Activated naive CD4-positive, alpha-beta T cell treated with anti-CD3 and anti-CD28 coated beads, Interleukin-2, amount 50 U/mL, for 72 hours (primary cell): Measurements from ENCODE around the gene ABI1. TPM values are rescaled to one million over a fixed set of nuclear protein-coding genes. Genes with fewer than 3 reads are reported as not detected.
"Not testable (repeated sequence)": the region's sequence is repeated elsewhere in the genome, so short reads cannot be mapped to it uniquely, and the experiment has no call there.

Experiments used
- ATAC-seq, 2 donors: fragments of 150-1000 bp; cut with Tn5 transposase; 2 replicates each; pipeline ENCODE4 v1.10.0; 2021; ENCODE audit warnings: mild to moderate bottlenecking in 2 of 2, moderate library complexity in 2 of 2
- DNase-seq, 2 donors: peaks; one replicate each; pipeline ENCODE4 v3.0.0; 2021 to 2022; ENCODE audit warnings: low spot score in 2 of 2
- H3K27ac Mint-ChIP-seq, 2 donors: one replicate each; pipeline ENCODE4 v1.8.0; 2022; ENCODE audit warnings: mild to moderate bottlenecking in 2 of 2, mixed read lengths in 2 of 2
- H3K36me3 Mint-ChIP-seq, 2 donors: one replicate each; pipeline ENCODE4 v1.8.0; 2022; ENCODE audit warnings: mixed read lengths in 2 of 2
- H3K9me3 Mint-ChIP-seq, 2 donors: one replicate each; pipeline ENCODE4 v1.8.0; 2022; ENCODE audit warnings: mixed read lengths in 2 of 2
- total RNA-seq, 2 donors: library from RNA; stranded (reverse); gene quantifications; one replicate each; pipeline ENCODE4 v1.2.3, GENCODE V29; 2022

ABI1 gene
- 10 to 100 TPM; 38.3 to 51.4 TPM for total RNA-seq

DNA sequence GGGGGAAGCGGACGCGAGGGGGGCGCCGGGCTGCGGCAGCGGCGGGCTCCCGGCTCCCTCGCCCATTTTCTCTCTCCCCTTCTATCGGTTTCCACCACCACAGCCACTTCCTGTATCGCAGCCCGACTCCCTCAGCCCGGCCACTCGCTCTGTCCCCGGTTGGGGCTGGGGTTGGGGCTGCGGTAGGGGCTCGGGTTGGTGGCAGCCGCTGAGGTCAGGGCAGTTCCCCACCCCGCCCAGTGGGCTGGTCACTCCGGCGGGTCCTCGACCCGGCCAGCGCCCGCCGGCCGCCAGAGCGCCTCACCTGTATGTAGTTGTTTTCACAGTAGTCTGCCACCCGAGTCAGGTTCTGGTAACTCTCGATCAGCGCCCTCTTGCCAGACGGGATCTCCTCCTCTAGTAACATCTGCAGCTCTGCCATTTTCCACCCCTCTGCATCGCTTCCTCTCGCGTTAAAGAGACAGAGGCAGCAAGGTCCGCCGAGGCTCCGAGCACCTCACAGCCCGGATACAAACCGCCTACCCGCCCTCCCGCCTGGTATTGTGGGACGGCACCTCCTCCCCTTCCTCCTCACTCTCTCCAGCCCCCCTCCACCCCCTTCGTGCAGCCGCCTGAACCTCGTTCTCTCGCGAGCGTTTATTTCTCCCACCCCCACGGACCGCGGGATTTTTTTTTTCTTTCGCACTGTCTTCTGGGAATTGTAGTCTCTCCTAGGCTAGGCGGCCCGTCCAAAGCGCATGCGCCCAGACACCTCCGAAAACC, at the start of gene ABI1:
TSS of gene ABI1 (minus strand) at position 516 of the 762 bp plus-strand sequence. CDS start at position 421, 95 bp downstream.
- DNase-seq (peak; percentile 97 to 99), ATAC-seq (peak; percentile 86 to 94)
- Mint-ChIP-seq H3K9me3 (no peaks in the 10 kb centered on the region), H3K36me3 (peaks cover 5 to 10% of the 10 kb centered on the region in 2 donors), H3K27ac (peak within 1 kb of the TSS; percentile 98 to 99)

DNA sequence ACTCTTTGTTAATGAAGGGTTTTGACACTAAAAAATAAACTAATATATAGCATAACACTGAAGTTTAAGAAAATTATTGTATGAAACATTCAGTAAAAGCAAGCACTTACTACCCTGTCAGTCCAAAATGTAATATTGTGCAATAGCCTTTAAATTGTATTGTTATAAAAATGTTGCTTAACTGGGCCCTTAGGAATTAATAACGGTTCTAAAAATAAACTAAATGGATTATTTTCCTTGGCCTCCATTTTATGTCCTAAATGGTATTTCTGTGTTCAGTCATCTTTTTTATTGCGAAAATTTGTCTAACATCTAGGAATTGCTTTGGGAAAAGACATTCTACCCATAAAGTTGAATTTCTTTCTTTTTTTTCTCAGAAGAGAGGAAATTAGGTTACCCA, 49.0 kb upstream of the ABI1 start:
- H3K9me3 Mint-ChIP-seq: no peaks in the 10 kb centered on the region
- no peak overlapping the region for H3K27ac Mint-ChIP-seq
- no peaks in the 10 kb centered on the region for H3K36me3 Mint-ChIP-seq
- no peak for DNase-seq
- no peak for ATAC-seq

DNA sequence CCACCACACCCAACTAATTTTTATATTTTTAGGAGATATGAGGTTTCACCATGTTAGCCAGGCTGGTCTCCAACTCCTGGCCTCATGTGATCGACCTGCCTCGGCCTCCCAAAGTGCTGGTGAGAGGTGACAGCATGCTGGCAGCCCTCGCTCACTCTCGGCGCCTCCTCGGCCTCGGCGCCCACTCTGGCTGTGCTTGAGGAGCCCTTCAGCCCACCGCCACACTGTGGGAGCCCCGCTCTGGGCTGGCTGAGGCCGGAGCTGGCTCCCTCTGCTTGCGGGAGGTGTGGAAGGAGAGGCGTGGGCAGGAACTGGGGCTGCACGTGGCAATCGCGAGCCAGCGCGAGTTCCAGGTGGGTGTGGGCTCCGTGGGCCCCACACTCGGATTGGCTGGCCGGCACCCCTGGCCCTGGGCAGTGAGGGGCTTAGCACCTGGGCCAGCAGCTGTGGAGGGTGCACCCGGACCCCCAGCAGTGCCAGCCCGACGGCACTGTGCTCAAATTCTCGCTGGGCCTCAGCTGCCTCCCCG, 44.6 kb upstream of the ABI1 start:
- not testable (repeated sequence) for H3K9me3 Mint-ChIP-seq, H3K27ac Mint-ChIP-seq, ATAC-seq, DNase-seq, H3K36me3 Mint-ChIP-seq

DNA sequence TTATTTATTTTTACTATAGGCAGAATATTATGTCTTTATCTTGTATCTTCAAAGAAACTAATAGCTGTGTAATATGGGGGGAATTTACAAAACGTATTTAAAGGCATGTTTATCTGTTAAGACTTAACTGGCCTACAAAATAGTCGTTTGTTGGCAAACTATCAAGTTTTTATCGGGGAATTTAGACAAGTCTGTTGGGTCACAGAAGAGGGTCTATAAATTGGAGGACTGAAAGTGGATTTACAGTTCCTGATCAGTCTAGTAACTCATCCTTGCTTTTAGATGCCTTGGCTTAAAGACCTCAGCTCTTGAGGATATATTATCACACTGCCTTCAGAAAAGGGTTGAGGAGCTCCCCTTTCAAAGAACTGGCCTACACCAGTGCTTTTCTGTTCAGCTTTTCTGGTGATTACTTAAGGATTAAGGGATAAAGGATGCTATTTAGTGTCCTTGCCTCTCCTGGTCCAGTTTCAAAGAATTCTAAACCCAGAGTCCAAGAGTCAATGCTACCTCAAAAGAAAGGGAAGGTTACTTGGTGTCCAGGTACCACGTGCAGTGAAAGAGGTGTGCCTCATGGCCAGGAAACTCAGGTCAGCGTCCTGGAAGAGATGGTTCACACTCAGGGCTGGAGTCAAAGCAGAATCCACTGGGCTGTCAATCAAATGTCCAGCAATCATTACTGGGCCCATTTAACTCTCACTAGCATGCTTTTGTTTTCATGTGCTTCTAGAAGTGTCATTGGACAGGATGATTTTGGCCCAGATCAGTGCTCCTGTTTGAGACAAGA, 42.9 kb upstream of the ABI1 start:
- no peak for DNase-seq
- no peak for ATAC-seq
- H3K9me3 Mint-ChIP-seq: no peaks in the 10 kb centered on the region
- H3K36me3 Mint-ChIP-seq: no peaks in the 10 kb centered on the region
- no peak overlapping the region for H3K27ac Mint-ChIP-seq

DNA sequence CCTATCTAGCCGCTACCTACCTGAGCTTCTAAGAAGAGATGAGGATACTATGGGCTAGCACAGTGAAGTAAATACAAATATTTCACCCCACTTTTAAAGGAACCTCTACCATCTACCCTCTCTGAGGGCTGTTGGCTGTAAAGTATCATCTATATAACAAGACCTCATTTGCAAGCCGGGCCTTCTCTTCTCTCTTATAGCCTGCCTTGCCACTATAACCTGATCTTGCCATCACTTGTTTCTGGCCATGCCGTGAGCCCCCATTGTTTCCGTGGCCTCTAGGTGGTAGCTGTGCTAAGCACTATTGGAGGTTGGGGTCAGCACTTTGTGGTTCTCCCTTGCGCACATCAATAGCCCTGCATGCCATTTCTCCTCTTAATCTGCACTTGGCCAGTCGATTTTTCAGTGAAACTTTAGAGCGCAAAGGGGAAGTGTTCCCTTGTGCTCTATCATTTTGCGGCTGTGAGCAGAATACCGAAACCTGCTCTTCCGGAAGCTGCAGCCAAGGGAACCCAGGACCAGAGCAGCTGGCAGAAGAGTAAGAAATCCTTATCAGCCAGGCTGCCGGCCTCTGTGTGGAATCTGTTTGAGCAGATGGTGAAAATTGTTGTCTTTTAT, 31.7 kb upstream of the ABI1 start:
- not testable (repeated sequence) for H3K9me3 Mint-ChIP-seq, ATAC-seq, H3K27ac Mint-ChIP-seq, DNase-seq, H3K36me3 Mint-ChIP-seq

DNA sequence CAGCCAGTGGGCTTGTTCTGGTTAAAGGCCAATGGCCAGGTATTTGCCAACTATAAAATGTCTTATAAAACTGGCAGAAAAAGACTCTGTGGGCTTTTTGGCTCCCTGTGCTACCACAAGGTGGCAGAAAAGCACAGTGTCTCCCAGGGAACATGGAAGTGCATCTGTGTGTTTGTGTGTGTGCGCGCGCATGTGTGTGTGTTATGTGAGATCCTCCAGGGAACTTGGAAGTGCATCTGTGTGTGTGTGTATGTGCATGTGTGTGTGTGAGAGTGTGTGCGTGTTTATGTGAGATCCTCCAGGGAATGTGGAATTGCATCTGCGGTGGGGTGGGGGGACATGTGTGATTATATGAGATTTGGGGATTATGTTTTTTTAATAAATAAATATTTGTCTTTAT, 30.2 kb upstream of the ABI1 start:
- Mint-ChIP-seq H3K9me3 (no peaks in the 10 kb centered on the region), H3K27ac (no peak overlapping the region), H3K36me3 (no peaks in the 10 kb centered on the region)
- DNase-seq (peak in 1 of 2 donors; percentile 72), ATAC-seq (peak; percentile 56 to 82)

DNA sequence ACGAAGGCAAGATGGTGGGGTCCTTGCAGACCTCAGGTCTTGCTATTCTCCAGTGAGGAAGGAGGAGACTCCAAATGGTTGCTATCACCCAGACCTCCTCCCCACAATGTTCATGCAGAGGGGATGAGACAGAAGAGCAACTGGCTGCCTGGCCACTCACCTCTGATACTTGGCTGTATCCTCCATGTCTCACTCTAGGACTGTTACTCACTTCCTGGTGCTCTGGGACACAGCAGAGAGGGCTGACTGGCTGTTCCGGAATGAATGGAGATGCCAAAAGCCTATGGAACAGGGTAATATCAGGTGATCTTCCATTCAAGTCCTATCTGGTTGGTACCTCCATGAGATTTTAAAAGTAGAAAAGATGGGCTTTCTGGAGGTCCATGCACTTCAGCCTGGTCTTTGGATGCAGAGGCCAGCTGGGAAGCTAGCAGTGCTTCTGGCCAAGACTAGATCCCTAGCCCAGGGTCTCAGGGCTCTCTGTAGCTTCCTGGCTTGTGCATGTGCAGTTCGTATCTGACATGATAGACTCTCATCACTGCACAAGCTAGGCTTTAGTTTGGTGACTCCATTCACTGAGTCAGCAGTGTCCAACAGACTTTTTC, 27.0 kb upstream of the ABI1 start:
- no peak for DNase-seq
- ATAC-seq: no peak
- H3K27ac Mint-ChIP-seq: no peak overlapping the region
- H3K9me3 Mint-ChIP-seq: no peaks in the 10 kb centered on the region
- no peaks in the 10 kb centered on the region for H3K36me3 Mint-ChIP-seq

DNA sequence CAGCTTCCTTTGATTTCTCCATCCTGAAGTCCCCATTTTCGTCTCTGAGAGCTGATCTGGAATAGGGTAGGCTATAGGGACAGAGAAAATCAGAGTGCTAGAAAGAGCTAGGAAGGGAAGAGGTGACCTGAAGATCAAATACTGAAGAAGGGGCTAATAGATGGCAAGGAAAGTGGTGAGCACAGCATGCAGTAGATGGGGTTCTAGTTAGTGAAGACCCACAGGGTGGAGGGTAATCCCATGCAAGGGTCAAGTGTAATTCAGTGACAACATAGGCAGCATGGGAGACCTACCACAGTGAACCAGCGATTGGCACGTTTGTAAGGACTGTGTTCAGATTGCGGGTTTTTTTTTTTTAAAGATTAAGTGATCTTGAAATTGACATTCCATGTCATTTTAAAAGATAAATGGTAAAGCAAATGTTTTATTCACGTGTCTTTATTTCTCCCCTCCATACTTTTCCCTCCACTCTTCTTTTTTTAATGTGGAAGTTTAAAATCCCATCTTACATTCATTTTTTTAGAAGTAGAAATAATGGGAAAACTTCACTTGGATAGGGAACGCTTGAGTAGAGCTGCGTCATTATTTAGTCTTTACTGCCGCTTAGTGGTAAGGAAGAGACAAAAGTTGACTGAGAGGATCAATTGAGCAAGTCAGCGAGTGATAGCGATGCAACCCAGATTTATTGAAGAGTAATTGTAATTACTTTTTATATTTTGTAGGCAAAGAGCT, 21.0 kb upstream of the ABI1 start:
- DNase-seq (no peak), ATAC-seq (peak; percentile 83 to 86)
- H3K36me3 Mint-ChIP-seq: no peaks in the 10 kb centered on the region
- no peak overlapping the region for H3K27ac Mint-ChIP-seq
- no peaks in the 10 kb centered on the region for H3K9me3 Mint-ChIP-seq

DNA sequence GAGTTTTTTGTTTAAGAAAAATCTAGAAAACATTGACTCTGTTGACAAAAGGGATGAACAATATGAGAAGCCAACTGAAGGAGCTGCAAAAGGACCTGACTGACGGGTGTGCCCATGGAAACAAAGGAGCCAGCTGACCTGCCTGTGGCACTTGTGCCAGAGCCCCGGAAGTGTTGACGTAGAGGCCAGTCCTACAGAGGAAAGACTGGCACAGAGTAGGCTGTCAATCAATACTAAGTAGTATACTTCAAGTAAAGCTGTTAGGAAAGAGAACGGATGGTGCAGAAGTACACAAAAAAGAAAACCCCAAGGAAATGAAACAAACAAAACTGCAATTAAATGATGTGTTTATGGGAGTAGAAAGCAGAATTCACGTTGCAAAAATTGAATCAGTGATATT, 19.0 kb upstream of the ABI1 start:
- DNase-seq (no peak), ATAC-seq (no peak)
- Mint-ChIP-seq H3K27ac (no peak overlapping the region), H3K36me3 (no peaks in the 10 kb centered on the region), H3K9me3 (no peaks in the 10 kb centered on the region)

DNA sequence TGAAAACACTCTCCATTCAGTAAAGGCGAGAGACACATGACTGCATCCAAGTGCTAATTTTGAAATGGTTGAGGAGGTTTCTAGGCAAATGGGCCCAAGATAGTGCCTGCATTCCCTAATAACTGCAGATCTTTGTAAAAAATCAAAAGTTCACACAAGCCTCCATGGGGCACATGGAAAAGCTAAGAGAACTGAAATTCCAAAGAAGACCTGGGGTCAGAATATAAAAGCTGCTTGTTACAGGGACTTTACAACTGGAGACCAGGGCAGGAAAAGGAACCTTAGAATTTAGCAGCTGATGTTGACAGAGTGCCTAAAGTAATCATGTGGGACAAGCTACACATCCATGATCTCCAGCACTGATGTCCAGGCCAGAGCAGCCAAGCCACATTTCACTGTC, 10.0 kb upstream of the ABI1 start:
- no peaks in the 10 kb centered on the region for H3K9me3 Mint-ChIP-seq
- ATAC-seq: no peak
- no peak for DNase-seq
- H3K27ac Mint-ChIP-seq: no peak overlapping the region
- no peaks in the 10 kb centered on the region for H3K36me3 Mint-ChIP-seq

DNA sequence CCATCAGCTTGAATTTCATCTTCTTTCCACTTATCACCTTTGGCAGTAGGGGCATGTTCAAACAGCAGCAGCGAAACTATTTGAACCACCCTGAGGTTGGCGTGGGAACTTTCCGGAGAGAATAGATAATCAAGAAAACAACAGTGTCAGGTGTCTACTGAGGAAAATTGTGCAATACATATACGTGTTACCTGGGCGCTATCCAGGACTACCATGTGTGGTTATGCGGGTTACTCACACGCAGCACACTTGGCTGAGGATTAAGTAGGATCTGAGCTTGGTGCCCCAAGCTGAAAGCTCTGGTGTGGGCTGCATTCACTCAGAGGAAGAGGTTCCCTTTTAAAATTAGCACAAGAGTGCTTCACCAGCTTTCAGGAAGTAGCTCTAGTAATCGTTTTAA, 8.8 kb upstream of the ABI1 start:
- ATAC-seq: peak; percentile 79 to 83
- DNase-seq: no peak
- Mint-ChIP-seq H3K27ac (peak overlapping the region in 1 of 2 donors; percentile 0), H3K9me3 (no peaks in the 10 kb centered on the region), H3K36me3 (no peaks in the 10 kb centered on the region)

DNA sequence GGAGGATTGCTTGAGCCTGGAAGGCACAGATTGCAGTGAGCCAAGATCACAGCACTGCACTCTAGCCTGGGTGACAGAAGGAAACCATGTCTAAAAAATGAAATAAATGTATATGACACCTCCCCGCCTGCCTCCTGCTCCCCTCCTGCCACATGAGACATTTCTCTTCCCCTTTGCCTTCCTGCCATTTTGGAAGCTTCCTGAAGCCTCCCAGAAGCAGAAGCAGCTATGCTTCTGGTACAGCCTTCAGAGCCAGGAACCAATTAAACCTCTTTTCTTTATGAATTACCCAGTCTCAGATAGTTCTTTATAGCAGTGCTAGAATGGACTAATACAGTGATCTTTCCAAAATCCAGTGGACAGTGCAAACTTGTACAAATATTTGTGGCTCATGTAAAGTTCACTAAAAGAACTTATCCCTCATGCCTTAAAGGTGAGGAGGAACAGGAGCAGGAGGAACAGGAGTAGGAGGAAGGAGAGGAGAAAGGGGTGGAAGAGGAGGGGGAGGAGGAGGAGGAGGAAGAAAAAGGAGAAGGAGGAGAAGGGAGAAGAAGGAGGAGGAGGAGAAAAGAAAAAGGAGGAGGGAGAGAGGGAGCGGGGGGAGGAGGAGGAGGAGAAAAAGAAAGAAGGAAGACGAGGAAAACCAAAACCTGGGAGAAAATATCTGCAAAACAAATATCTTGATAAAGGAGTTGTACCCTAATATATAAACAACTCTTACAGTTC, 2.8 kb upstream of the ABI1 start:
- Mint-ChIP-seq H3K9me3 (no peaks in the 10 kb centered on the region), H3K27ac (peak overlapping the region in 1 of 2 donors; percentile 45), H3K36me3 (peaks cover 5 to 10% of the 10 kb centered on the region in 2 donors)
- DNase-seq (no peak), ATAC-seq (no peak)

DNA sequence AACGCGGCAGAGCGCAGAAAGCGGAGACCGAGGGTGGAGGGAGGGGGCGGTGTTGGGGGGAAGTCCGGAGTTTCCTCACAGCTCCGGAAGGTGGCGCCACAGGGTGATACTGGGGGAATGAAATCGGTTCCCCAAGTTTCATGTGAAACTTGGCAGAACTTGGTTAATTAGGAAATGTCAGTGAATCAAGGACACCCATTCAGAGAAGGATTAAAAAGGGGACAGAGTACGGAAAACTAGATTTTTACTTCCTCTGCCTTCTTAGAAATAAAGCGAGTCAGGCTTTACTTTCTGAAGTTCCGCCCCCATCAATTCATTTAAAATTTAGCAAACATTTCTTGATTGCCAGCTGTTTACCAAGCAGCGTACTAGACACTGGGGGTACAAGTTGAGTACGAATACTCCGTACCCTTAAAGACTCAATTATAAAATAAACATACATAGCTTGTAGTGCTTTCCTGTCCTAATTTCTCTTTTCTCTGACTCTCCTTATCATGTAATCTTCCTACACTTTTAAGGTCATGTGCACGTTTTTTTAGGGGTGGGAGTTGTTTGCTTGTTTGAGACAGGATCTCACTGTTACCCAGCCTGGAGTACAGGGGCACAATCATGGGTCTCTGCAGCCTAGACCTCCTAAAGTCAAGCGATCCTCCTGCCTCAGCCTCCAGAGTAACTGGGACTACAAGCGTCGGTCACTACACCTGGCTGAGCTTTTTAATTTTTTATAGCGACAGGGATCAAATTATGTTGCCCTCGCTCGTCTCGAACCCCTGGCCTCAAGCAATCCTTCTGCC, 644 bp upstream of the ABI1 start:
- no peak for DNase-seq
- Mint-ChIP-seq H3K27ac (peak overlapping the region; percentile 82 to 98), H3K36me3 (peaks cover 5 to 10% of the 10 kb centered on the region in 2 donors), H3K9me3 (no peaks in the 10 kb centered on the region)
- ATAC-seq: no peak

DNA sequence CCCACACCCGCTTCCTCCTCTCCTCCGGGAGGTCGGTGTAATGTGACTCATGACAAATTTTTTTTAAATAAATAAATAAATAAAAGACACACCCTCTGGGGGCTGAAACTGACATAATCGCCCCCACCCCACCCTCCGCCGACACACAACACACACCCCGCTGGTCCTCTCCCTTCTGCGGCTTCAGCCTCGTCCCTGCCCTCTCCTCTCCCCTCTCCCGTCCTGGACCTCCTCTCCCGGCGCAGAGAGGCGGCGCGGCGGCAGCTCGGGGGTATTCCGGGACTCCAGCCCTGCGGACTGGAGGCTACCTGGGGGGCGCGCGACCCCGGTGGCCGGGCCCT, 686 bp downstream of the ABI1 start:
- Mint-ChIP-seq H3K36me3 (peaks cover 5 to 10% of the 10 kb centered on the region in 2 donors), H3K27ac (peak overlapping the region; percentile 98), H3K9me3 (no peaks in the 10 kb centered on the region)
- DNase-seq (peak in 1 of 2 donors; percentile 34), ATAC-seq (peak; percentile 9 to 23)
